ENCODE measurements around the gene ENO1. TPM values are rescaled to one million over a fixed set of nuclear protein-coding genes. Genes with fewer than 3 reads are reported as not detected.

The ENO1 gene
- total and polyA plus RNA-seq, 2 experiments from 2014 or later: 3,076 to 4,945 TPM

DNA sequence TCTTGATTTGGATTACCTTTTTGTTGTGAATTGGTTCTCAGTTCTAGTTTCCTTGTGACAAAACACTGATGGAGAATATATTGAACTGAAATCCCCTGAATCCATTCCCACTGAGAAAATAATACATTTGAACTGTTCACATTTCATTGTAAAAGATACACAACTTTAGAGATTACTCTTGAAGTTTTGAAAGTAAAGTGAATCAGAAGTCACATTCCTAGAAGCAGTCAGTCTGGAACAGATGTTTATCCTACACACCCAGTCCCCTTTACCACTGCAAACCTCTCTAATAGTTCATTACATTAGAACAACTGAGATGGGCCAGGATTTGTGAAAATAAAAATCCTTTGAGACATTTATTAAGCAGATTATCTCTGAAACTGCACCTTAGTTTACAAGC is 64.5 kb downstream of the ENO1 start:
- Histone ChIP-seq H3K4me3 (no peak overlapping the region), H3K27ac (no peak overlapping the region), H3K36me3 (no peaks in the 10 kb centered on the region), H3K4me1 (ENCODE audit: low read depth) (peaks cover 15% of the 10 kb centered on the region), H3K9me3 (ENCODE audit: low read depth) (no peaks in the 10 kb centered on the region), H3K27me3 (no peaks in the 10 kb centered on the region)
- no peak for TF ChIP-seq CTCF (IDR thresholded peaks at IDR 0.05; ENCODE audit: low read depth, low read length)
- no peak for DNase-seq (ENCODE audit: low read depth in 1 of 2, low spot score in 1 of 2)

- H3K4me3 ChIP-seq: no peak overlapping the region
- H3K4me1 ChIP-seq (ENCODE audit: low read depth): peaks cover 15% of the 10 kb centered on the region
- no peak overlapping the region for H3K27ac ChIP-seq
- H3K9me3 ChIP-seq (ENCODE audit: low read depth): no peaks in the 10 kb centered on the region
- no peaks in the 10 kb centered on the region for H3K27me3 ChIP-seq
- no peaks in the 10 kb centered on the region for H3K36me3 ChIP-seq
- DNase-seq (ENCODE audit: low read depth in 1 of 2, low spot score in 1 of 2): peak in 1 of 2 donors; percentile 60
- no peak for TF ChIP-seq CTCF (IDR thresholded peaks at IDR 0.05; ENCODE audit: low read depth, low read length)
Observed at GRCh38 chr1:8813016-8813763, 65.3 kb downstream of the ENO1 start.

- H3K4me3 ChIP-seq: no peak overlapping the region
- no peak overlapping the region for H3K27ac ChIP-seq
- no peaks in the 10 kb centered on the region for H3K36me3 ChIP-seq
- no peak for TF ChIP-seq CTCF (IDR thresholded peaks at IDR 0.05; ENCODE audit: low read depth, low read length)
- no peaks in the 10 kb centered on the region for H3K27me3 ChIP-seq
- H3K4me1 ChIP-seq (ENCODE audit: low read depth): peaks cover 15% of the 10 kb centered on the region
- no peak for DNase-seq (ENCODE audit: low read depth in 1 of 2, low spot score in 1 of 2)
- no peaks in the 10 kb centered on the region for H3K9me3 ChIP-seq (ENCODE audit: low read depth)
Observed at GRCh38 chr1:8812081-8812480, 66.4 kb downstream of the ENO1 start.

Other genes with a start within 250 kb of the ENO1 start
- gene RERE, start 61.0 kb downstream of the ENO1 start, total RNA-seq: 59.5 and 81.0 TPM in 2 replicates
- 70.3 and 72.5 TPM in 2 replicates for gene RERE, start 61.0 kb downstream of the ENO1 start, polyA plus RNA-seq
- not detected in 2 replicates for gene CA6, start 67.2 kb upstream of the ENO1 start, total RNA-seq
- gene CA6, start 67.2 kb upstream of the ENO1 start, polyA plus RNA-seq: not detected in 2 replicates
- not detected in 2 replicates for gene SLC2A7, start 147.7 kb upstream of the ENO1 start, total RNA-seq
- gene SLC2A7, start 147.7 kb upstream of the ENO1 start, polyA plus RNA-seq: not detected in 2 replicates
- 0.04 TPM in 1 of 2 replicates, not detected in the other for gene SLC2A5, start 190.9 kb upstream of the ENO1 start, total RNA-seq
- gene SLC2A5, start 190.9 kb upstream of the ENO1 start, polyA plus RNA-seq: 0.11 TPM in 1 of 2 replicates, not detected in the other